ENCODE data around the gene CGNL1. TPM values are rescaled to one million over a fixed set of nuclear protein-coding genes. Genes with fewer than 3 reads are reported as not detected.

The CGNL1 gene
- total and polyA plus RNA-seq, 10 of the 15 experiments (the other 5 are each of a cell fraction or from before 2014, with no cell fraction given): under 0.01 to 0.27 (median 0.04) TPM; not detected in 3

DNA sequence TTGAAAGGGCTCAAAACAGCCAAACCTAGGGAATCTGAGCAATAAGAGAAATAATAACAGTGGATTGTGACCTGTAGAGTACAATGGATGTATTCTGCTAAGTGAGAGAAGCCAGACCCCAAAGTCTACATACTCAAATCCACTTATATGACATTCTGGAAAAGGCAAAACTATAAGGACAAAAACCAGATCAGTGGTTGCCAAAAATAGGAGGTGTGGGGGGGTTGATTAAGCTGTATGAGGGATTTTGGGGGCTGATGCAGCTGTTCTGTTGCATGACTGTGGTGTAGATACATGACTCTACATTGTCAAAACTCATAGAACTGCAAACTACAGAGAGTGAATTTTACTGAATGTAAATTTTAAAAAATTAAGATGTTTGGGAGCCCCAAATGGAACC lies 20.1 kb upstream of the CGNL1 start (continued):
- no peak for TF ChIP-seq EZH2 (IDR thresholded peaks at IDR 0.05; ENCODE audit: borderline replicate concordance, control insufficient read depth, low read depth, low read length)
- TF ChIP-seq IRF4 (IDR thresholded peaks at IDR 0.05; ENCODE audit: low read depth, low read length): no peak
- TF ChIP-seq, protein P1, sequence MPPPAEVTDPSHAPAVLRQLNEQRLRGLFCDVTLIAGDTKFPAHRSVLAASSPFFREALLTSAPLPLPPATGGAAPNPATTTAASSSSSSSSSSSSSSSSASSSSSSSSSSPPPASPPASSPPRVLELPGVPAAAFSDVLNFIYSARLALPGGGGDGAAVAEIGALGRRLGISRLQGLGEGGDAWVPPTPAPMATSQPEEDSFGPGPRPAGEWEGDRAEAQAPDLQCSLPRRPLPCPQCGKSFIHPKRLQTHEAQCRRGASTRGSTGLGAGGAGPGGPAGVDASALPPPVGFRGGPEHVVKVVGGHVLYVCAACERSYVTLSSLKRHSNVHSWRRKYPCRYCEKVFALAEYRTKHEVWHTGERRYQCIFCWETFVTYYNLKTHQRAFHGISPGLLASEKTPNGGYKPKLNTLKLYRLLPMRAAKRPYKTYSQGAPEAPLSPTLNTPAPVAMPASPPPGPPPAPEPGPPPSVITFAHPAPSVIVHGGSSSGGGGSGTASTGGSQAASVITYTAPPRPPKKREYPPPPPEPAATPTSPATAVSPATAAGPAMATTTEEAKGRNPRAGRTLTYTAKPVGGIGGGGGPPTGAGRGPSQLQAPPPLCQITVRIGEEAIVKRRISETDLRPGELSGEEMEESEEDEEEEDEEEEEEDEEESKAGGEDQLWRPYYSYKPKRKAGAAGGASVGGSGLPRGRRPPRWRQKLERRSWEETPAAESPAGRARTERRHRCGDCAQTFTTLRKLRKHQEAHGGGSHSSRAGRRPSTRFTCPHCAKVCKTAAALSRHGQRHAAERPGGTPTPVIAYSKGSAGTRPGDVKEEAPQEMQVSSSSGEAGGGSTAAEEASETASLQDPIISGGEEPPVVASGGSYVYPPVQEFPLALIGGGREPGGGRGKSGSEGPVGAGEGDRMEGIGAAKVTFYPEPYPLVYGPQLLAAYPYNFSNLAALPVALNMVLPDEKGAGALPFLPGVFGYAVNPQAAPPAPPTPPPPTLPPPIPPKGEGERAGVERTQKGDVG (CRISPR knock-in tag; IDR thresholded peaks at IDR 0.05): no peak
- no peak for TF ChIP-seq ZNF687 (IDR thresholded peaks at IDR 0.05)
- TF ChIP-seq CHD4 (IDR thresholded peaks at IDR 0.05): no peak
- TF ChIP-seq CUX1 (IDR thresholded peaks at IDR 0.05; ENCODE audit: insufficient replicate concordance, low read depth, low read length): no peak

Measured in GM12878 (cell line).